HL-60/S4 treated with retinoic acid at 250 ng/mL for 4 days and 3 days (cell line): ENCODE results near the gene AOPEP.

Source experiments
- in situ Hi-C: fragments of 300-500 bp; cut with MboI; formaldehyde crosslinking; loops from 2 replicates; pipeline ENCODE4 v1.7.0; 2022; ENCODE audit warnings: low sequenced_read_pairs

The AOPEP gene

DNA sequence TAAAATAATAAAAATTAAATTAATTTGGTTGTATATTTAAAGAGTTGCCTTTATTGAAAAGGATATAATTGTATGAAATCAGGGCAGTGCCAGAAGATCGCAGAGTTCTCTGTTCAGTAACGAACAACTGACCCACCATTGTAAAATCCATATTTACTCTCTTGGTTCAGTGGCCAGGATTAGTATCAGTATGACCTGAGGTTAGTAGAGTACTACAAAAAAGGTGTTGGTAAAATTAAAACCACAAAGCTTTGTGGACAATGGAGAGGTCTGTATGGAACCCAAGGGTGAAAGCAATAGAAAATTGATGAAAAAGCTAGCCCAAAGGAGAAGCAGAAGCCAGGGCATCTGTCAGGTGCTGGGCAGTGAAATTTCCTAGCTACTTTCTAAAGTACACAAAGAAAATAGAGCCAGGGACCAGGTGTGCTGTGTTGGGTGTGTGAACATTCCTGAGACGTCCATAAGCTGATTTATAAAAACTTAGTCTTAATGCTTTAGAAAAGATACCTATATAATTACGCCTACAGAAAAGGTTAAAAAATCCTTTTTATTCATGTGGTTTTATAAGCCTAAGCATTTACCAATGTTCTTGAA lies 159.5 kb downstream of the AOPEP start:
- in situ Hi-C loops: no loop called here

DNA sequence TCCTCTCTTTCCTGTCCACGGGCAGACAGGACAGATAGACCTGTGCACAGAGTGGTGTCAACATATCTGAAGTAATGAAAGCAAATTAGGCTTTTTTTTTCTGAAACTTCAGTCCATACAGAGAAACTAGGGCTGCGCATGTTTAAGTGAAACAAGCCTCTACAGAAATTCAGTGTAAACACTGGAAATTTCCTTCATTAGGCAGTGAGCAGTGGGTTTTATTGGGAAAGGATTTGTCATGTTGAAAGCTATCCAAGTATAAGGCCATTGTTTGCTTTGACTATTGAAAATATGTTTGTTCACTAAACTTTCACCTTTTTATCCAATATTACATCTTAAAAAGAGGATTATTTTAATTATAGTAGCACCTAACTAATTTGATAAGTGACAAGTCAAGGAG lies 161.2 kb downstream of the AOPEP start:
- in situ Hi-C loops: no loop called here

DNA sequence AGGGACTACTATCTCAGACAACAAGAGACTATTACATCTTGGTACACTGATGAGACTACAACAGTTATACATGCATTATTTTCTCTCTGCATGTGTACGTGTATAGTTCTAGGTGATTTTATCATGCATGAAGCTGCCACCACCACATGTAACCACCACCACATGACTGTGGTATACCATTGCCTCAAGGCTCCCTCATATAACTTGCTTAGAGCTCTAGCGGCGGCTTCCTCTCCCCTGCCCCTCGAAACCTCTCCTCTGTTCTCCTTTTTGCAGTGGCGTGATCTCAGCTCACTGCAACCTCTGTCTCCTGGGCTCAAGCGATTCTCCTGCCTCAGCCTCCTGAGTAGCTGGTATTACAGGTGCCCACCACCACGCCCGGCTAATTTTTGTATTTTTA lies 162.3 kb downstream of the AOPEP start:
- in situ Hi-C loops: no loop called here

DNA sequence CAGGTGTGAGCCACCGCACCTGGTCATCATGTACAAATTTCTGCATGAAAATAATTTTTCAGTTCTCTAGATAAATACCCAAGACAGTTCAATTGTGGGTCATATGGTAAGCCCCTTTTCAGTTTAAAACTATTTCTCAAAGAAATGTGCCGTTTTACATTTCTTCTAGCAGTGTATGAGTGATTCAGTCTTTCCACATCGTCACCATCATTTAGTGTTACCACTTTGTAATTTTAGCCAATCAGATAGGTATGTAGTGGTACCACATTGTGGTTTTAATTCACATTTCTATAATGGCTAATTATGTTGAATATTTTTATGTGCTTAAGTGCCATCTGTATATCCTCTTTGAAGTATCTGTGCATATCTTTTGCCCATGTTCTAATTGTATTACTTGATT lies 163.1 kb downstream of the AOPEP start:
- in situ Hi-C loops: no loop called here

DNA sequence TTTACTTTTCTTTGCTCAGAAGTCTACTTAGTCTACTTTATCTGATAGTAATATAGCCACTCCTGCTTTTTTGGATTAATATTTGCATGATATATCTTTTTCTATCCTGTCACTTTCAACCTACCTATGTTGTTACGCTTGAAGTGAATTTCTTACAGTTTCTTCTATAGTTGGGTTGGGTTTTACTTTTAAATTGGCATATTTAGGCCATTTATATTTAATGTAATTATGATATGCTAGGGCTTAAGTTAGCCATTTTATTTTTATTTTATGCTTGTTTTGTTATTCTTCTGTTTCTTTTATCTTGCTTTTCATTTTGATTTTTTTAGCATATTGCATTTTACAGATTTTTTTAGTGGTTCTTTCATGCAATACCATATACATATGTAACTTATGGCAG lies 164.7 kb downstream of the AOPEP start:
- in situ Hi-C loops: no loop called here

DNA sequence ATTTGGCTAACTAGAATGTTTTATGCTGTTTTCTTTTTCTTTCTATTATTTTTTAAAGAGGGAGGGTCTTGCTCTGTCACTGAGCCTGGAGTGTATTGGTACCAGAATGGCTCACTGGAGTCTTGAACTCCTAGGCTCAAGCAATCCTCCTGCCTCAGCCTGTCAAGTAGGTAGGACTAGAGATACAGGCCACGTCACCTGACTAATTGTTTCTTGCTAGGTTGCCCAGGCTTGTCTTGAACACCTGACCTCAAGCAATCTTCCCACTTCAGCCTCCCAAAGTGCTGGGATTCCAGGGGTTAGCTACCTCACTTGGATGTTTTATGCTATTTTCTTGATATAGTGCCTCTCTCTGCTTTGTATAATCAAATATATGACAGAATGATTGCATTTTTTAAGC lies 166.2 kb downstream of the AOPEP start:
- in situ Hi-C loops: no loop called here

DNA sequence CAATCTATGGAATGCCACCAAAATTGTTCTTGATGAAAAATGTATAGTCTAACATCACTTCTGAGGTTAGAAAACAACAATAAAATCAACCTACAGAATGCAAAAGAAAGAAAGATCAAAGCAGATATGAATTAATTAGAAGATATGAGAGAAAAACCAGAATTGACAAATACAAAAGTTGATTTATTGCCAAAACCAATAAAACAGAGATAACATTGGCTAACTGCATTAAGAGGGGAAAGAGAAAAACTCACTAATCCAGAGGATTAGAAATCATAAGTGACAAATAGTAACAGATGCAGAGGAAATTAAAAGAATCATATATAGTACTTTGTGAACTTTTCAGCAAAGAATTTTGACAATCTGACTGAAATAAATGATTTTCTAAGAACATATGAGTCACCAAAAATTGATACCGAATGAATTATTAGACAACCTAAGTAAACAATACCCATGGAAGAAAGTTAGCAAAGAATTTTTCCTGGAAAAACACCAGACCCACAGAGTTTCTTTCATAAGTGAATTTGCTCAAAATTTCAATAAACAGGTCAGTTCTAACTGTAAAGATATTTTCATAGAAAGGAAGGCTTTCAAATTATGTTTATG lies 167.7 kb downstream of the AOPEP start:
- in situ Hi-C loops: no loop called here

DNA sequence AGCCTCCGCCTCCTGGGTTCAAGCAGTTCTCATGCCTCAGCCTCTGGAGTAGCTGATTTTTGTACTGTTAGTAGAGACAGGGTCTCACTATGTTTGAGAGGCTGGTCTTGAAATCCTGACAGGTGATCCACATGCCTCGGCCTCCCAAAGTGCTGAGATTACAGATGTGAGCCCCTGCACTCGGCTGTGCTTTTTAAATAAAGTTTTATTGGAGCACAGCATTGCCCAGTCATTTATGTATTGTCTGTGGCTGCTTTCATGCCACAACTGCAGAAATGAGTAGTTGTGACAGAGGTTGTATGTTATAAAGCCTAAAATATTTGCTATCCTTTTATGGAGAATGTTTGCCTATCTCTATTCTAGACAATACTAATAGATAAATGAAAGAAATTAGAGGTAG lies 169.2 kb downstream of the AOPEP start:
- in situ Hi-C loops: no loop called here

DNA sequence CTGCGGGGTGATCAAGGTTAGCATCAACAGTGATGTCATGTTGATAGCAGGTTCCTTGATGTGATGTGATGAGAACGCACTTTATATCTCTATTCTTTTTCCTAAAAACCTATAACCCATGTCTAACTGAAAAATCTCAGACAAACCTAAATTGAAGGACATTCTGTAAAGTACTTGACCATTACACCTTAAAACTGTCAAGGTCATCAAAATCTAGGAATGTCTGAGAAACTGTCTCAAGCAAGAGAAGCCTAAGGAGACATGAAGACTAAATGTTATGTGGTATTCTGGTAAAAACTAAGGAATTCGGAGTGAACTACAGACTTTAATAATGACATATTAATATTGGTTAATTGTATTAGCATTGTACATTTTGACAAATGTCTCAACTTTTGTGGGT lies 170.0 kb downstream of the AOPEP start:
- in situ Hi-C loops: no loop called here

DNA sequence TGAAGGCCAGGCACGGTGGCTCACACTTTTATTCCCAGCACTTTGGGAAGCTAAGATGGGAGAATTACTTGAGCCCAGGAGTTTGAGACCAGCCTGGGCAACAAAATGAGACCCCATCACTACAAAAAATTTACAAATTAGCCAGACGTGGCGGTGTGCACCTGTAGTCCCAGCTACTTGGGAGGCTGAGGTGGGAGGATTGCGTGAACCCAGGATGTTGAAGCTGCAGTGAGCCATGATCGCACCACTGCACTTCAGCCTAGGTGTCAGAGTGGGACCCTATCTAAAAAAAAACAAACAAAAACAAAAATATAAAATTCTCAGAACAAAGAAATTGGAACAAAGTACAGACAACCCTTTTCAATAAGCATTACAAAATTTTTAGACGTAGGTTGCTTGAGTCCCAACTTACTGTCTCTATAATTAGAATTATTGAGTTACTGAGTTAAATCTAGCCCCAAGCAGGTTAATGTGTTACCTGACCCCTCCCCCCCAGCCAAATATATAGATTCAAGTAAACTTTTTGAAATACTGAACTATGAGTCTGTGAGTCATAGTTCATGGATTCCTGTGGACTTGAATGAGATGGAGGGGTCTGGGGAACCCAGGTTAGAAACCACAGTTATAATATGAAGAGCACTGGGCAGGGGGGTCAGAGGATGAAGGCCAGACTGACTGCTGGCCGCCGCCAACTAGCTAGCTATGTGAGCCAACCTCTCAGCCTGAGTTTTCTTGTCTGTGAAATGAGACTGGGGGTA lies 173.1 kb downstream of the AOPEP start:
- in situ Hi-C loops: no loop called here

DNA sequence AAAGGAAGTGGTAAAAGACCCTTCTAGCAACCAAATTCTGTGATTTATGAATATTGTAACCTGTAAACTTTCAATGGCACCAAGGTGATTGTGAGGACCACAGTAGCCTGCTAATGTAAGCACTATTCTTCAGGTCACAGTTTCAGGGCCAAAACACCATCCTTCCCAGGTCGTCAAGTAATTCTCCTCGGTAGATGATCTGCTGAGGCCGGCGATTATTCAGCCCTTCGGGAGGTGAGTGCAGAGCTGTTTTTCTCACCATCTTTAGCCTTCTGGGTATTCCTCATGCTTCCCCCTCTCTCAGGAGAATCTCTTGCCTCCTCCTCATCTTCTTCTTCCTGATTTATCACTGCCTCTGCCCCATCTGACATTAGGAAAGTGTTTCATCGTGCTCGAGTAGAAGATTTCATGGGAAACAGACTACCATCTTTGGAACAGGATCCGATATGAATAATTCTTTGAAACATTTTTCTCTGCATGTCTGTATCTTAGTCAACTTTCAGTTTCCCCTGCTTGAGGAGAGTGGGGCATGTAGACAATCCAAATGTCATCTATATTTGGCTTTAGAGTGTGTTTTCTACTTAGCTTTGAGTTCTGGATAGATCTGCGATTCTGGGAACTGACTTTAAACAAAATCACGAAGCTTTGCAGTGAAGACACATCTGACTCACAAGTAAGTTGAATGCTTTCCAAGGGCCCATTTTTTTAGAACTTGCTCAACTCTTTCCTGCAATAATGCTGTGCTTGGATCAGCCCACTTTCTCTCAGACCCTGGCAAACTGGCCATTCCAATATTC lies 173.9 kb downstream of the AOPEP start:
- in situ Hi-C loops: no loop called here

DNA sequence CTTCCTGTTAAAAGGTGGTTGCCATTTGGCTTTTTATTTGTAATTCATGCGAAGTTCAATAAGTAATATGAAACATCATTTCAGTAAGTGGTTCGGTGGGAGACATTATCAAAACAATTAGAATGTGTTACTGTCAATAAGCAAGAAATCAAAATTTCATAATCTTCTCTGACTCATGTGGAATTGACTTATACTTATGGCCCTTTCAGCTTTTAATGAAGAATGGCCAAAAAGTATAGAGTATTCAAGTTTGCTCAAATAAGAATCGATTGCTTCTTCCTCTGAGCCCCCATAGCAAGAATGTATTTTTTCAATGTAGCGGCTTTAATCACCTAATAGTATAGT lies 174.5 kb downstream of the AOPEP start:
- in situ Hi-C loops: no loop called here

DNA sequence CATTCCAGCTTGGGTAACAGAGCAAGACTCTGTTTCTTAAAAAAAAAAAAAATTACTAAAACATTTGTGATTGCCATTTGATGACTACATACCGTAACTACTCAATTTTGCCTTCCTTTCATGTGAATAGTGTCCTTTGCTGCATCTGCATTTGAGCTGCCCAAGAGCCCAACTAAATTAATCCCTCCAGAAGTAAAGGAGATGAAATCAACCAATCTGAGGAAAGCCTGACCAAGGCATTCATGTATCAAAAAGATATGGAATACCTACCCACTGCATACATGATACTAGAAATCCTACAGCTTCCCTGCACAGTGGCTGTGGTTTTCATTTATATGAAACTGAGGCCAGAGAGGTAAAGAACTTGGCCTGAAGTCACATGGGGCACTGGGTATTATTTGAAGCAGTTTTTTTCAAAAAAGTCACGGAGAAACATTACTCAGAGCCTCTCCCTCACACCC lies 177.5 kb downstream of the AOPEP start:
- in situ Hi-C loops: no loop called here

DNA sequence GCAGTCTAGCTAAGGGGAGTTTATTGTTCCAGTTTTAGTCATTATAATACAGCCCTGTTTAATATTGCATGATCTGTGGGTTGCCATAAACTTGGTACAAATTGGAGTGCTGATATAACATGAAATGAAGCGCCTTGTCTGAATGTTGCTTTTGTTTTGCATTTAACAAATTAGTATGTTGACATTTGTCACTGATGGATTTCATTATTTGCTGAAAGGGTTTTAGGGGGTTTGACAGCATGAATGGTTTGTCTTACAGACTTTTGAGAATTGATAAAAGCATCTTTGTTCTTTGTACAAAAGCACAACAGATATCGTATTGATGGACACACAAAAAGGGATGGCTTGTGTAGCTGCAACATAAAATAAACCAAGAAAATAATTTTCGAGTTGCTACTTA lies 178.3 kb downstream of the AOPEP start:
- in situ Hi-C loops: no loop called here

DNA sequence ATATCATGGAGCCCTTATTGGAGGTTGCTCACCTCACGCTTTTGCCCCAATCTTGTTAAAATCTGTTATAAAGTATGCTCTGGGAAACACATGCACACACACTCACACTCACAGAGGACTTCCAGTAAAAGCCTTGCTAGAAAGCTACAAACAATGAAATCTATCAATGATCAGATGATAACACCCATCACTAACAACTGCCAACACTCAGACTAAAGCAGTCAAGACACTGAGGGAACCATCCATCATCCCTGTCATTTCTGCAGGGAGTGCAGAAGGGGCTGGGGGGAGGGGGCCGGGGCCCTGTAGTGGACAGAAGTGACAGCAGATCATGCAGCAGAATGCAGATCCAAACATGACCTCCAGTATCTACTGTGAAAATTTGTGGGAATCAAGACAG lies 179.1 kb downstream of the AOPEP start:
- in situ Hi-C loops: no loop called here

DNA sequence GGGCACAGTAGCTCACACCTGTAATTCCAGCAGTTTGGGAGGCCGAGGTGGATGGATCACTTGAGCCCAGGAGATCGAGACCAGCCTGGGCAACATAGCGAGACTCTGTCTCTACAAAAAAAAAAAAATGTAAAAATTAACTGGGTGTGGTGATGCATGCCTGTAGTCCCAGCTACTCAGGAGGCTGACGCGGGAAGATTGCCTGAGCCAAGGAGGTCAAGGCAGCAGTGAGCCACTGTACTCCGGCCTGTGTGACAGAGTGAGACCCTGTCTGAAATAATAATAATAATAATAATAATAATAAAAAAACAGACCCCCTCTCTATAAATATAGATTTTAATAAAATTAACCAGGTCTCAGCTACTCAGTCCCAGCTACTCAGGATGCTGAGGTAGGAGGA lies 179.7 kb downstream of the AOPEP start:
- in situ Hi-C loops: no loop called here

DNA sequence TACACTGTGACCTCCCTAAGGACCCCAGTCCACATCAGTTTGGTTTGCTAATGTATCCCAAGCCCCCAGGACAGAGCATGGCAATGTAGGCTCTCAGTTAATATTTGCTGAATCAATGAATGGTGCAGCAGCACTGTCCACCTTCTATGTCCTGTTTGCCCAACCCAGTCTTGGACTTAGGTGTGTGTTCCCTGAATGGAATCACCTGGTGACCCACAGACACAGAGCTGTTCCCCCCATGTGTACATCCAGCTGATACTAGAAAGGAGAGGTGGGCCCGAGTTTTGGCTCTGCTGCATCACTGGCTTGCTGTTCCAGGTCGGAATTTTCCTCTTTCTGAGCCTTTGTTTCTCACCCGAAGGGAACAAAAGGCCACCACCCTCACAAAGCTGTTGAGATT lies 180.2 kb downstream of the AOPEP start:
- in situ Hi-C loops: no loop called here

DNA sequence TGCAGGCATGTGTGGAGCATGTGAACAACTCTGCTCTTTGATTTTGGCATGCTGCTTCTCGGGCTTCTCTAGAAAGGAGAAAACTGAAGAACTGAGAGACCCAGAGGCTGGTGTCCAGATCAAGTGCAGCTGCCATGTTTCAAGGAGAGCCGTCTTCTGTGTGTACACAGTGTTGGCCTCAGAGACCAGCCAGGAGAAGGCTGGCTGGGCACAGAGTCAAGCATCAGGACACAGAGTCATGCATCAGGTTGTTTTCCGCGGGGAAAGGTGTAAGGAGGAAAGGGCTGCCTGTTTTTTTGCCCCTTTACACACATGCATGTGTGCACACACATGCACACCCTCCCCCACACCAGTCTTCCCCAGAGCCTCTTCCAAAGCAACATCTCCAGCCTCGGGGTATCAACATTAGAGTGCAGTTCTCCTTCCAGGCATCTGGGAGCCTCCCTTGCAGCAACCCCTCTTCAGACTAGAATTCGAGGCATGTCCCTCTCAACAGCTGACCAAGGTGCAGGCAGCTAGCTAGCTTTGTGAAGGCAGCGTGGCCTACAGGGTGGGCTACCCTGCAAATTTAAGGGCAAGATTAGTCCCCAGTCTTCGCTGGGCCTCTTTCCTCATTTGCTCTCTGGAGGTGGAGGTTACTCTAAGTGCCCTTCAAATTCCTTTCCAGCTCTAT lies 180.9 kb downstream of the AOPEP start:
- in situ Hi-C loops: no loop called here

DNA sequence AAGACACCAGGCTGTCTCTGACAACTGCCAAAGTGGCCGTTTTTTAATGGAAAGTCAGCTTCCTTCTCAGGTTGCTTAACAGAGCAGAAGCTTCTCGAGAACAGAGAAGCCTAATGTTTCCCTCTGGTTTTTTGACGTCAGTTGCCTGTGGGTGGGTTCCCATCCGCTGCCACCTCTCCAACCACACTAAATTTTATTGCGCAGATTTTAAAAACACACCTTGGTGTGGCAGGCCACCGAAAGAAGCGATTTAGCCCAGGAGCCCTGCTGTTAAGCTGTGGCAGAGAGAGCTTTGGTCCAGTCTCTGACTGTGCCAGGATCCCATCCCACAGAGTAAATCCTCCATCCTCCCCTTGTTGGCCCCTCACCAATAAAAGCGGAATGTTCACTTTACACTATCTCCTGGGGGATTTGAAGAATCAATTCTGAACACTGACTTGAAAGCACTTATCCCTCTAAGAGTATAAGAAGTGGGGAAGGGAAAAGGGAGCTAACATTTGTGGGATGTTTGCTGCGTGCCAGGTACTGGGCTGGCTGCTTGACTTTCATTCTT lies 181.6 kb downstream of the AOPEP start:
- in situ Hi-C loops: no loop called here

DNA sequence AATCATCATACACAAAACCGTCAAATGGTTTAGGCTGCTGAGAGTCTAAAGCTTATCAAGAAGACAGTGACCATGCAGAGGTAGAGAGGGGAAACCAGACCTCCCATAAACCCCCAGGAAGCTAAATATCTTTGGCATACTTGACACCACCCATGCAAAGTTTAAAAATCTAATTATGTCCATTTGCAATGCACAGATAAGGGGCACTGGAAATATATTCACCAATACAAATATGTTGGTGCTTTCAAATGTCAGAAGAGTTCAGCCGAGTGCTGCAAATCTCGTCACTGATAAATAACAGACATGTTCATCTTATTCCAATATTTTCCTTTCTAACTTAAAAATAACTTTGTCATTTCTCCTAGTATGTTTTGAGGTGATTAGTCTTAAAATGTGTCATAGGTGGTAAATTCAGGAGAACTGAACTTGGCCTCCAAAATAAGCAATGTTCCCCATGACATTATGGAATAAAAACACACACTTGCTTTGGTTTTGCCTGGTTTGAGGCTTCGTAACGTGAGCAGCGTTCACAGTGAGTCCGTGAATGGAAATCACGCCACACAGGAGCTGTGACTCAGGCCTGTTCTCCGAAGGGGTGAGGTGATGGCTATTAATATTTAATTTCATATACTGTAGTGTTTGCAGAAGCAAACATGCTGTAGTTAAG lies 182.2 kb downstream of the AOPEP start:
- in situ Hi-C loops: no loop called here
